ENCODE results near the gene PLEKHG1. TPM values are rescaled to one million over a fixed set of nuclear protein-coding genes. Genes with fewer than 3 reads are reported as not detected.

PLEKHG1 gene
- total RNA-seq, 1 donor from 2014 or later, result 3.3 TPM

DNA sequence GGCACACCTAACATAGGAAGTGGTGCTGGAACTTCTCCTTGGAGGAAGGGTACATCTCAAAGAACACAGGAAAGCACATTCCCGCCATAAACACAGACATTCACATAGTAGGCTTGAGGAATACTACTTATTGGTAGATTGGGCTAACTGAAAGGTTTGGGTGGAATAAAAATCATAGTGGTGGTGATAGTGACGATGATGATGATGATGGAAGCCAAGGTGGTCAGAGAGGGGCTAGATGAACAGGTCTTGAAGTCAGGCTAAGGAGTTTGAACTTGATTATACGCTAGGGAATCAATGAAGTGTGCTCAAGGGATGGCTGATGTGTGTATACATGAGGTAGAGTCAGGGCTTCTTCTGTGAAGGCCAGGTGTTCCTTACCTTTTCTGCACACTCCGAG is 12.0 kb upstream of the PLEKHG1 start:
- Mint-ChIP-seq H3K4me1 (ENCODE audit: unreplicated experiment) (no peaks in the 10 kb centered on the region), H3K27me3 (ENCODE audit: unreplicated experiment) (peaks cover 38% of the 10 kb centered on the region), H3K27ac (ENCODE audit: unreplicated experiment) (no peak overlapping the region), H3K9me3 (ENCODE audit: unreplicated experiment) (no peaks in the 10 kb centered on the region), H3K4me3 (ENCODE audit: unreplicated experiment) (no peak overlapping the region), H3K36me3 (ENCODE audit: unreplicated experiment) (no peaks in the 10 kb centered on the region)
- DNase-seq (ENCODE audit: extremely low spot score, unreplicated experiment), result no peak
- TF ChIP-seq, protein P1, sequence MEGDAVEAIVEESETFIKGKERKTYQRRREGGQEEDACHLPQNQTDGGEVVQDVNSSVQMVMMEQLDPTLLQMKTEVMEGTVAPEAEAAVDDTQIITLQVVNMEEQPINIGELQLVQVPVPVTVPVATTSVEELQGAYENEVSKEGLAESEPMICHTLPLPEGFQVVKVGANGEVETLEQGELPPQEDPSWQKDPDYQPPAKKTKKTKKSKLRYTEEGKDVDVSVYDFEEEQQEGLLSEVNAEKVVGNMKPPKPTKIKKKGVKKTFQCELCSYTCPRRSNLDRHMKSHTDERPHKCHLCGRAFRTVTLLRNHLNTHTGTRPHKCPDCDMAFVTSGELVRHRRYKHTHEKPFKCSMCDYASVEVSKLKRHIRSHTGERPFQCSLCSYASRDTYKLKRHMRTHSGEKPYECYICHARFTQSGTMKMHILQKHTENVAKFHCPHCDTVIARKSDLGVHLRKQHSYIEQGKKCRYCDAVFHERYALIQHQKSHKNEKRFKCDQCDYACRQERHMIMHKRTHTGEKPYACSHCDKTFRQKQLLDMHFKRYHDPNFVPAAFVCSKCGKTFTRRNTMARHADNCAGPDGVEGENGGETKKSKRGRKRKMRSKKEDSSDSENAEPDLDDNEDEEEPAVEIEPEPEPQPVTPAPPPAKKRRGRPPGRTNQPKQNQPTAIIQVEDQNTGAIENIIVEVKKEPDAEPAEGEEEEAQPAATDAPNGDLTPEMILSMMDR (IDR thresholded peaks at IDR 0.05), result no peak

DNA sequence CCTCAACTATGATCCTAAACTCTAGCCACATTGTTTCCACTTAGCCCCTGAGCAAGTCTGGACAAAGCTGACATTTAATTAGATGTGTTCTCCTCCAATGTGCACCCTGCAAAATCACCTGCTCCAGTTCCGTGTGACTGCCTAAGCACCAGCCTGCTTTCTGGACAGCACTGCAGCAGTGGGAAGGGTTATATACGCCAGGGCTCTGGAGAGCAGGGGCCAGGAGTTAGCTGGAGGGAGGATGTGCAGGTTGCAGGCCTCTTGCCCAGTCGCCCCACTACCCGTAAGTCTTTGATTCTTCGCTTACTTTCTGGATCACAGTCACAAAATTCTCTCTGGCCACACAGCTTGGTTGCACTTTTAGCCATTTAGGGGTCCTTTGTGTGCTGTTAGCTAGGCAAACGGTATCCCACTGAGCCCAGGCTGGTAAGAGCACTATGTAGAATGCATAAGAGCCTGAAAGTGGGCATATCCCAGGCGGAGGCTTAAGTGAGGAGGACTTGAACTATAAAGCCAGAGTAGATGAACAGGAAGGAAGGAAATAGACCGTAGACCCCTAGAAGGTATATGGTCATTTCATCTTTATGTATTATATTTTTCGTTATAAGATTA is 10.7 kb upstream of the PLEKHG1 start:
- Mint-ChIP-seq H3K4me3 (ENCODE audit: unreplicated experiment) (no peak overlapping the region), H3K4me1 (ENCODE audit: unreplicated experiment) (no peaks in the 10 kb centered on the region), H3K27ac (ENCODE audit: unreplicated experiment) (no peak overlapping the region), H3K27me3 (ENCODE audit: unreplicated experiment) (peaks cover 39% of the 10 kb centered on the region), H3K36me3 (ENCODE audit: unreplicated experiment) (no peaks in the 10 kb centered on the region), H3K9me3 (ENCODE audit: unreplicated experiment) (no peaks in the 10 kb centered on the region)
- TF ChIP-seq, protein P1 (IDR thresholded peaks at IDR 0.05), result no peak
- no peak for DNase-seq (ENCODE audit: extremely low spot score, unreplicated experiment)

DNA sequence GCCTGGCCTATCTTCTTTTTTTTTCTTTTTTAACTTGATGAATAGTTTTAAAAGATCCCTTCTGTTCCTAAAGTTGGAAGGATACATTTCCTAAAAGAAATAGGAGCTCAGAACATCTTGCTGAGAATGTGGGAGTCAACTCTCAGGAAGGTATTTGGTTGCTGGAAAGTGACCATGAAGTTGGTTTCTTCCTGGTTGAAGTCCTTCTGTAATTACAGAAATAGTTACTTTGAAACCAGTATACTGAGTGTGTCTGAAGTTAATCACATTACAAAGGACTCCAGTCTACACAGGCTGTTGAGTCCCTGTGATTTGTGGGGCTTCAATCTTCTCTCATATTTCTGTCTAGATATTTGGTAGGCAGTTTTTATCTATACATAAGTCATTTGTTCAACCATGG is 9.8 kb upstream of the PLEKHG1 start:
- DNase-seq (ENCODE audit: extremely low spot score, unreplicated experiment), result no peak
- Mint-ChIP-seq H3K9me3 (ENCODE audit: unreplicated experiment) (no peaks in the 10 kb centered on the region), H3K4me3 (ENCODE audit: unreplicated experiment) (no peak overlapping the region), H3K36me3 (ENCODE audit: unreplicated experiment) (no peaks in the 10 kb centered on the region), H3K4me1 (ENCODE audit: unreplicated experiment) (no peaks in the 10 kb centered on the region), H3K27me3 (ENCODE audit: unreplicated experiment) (peaks cover 36% of the 10 kb centered on the region), H3K27ac (ENCODE audit: unreplicated experiment) (no peak overlapping the region)
- TF ChIP-seq, protein P1 (IDR thresholded peaks at IDR 0.05), result no peak

- Mint-ChIP-seq H3K27me3 (ENCODE audit: unreplicated experiment) (peaks cover 36% of the 10 kb centered on the region), H3K4me1 (ENCODE audit: unreplicated experiment) (no peaks in the 10 kb centered on the region), H3K27ac (ENCODE audit: unreplicated experiment) (no peak overlapping the region), H3K4me3 (ENCODE audit: unreplicated experiment) (no peak overlapping the region), H3K36me3 (ENCODE audit: unreplicated experiment) (no peaks in the 10 kb centered on the region), H3K9me3 (ENCODE audit: unreplicated experiment) (no peaks in the 10 kb centered on the region)
- no peak for DNase-seq (ENCODE audit: extremely low spot score, unreplicated experiment)
- TF ChIP-seq, protein P1 (IDR thresholded peaks at IDR 0.05), result no peak
Measured at GRCh38 chr6:150590446-150590845, 9.2 kb upstream of the PLEKHG1 start.

DNA sequence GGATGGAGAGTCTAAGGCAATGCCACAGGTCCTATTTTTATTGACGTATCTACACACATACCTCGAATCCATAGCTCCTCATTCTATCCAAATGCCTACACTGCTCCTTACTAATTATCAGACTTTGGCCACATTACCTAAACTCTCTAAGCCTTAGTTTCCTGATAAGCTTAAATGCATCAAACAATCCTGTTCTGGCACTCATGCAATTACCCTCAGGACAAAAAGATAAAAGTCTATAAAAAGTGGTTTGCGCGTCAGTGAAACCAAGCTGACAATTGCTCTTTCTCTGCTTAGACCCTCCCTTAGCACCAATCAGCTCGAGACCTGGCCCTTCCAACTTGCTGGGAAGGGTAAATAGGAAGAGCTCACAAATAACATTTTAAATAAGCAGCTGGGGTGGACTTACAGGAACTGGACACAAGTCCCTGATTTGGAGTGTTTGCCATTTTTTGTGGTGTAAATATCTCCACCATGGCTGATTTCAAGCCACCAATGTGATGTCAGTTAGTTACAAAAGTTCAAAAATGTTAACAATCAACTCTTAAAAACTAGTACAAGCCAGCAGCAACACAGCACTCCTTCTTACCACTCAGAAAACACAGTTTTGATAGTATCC is 7.2 kb upstream of the PLEKHG1 start:
- TF ChIP-seq, protein P1 (IDR thresholded peaks at IDR 0.05), result no peak
- no peak overlapping the region for H3K27ac Mint-ChIP-seq (ENCODE audit: unreplicated experiment)
- DNase-seq (ENCODE audit: extremely low spot score, unreplicated experiment), result no peak
- no peaks in the 10 kb centered on the region for H3K9me3 Mint-ChIP-seq (ENCODE audit: unreplicated experiment)
- H3K27me3 Mint-ChIP-seq (ENCODE audit: unreplicated experiment), result peaks cover 44% of the 10 kb centered on the region
- H3K4me3 Mint-ChIP-seq (ENCODE audit: unreplicated experiment), result no peak overlapping the region
- no peaks in the 10 kb centered on the region for H3K4me1 Mint-ChIP-seq (ENCODE audit: unreplicated experiment)
- no peaks in the 10 kb centered on the region for H3K36me3 Mint-ChIP-seq (ENCODE audit: unreplicated experiment)
